Frontal cortex (tissue), 4 donors: Measurements from ENCODE around the gene SMIM38. TPM values are rescaled to one million over a fixed set of nuclear protein-coding genes. Genes with fewer than 3 reads are reported as not detected.
"Not testable (repeated sequence)": the region's sequence is repeated elsewhere in the genome, so short reads cannot be mapped to it uniquely, and the experiment has no call there.

Experiments used
- DNase-seq, 2 donors: peaks; one replicate each; pipeline ENCODE4 v3.0.0; 2012; ENCODE audit warnings: low spot score in 2 of 2
- FAIRE-seq: peaks from 2 replicates; lab custom pipeline; 2012; peaks lifted over from hg19 to GRCh38; lab: Jason Lieb, UNC
- total RNA-seq: library from RNA; depleted of rRNA; stranded (reverse); fragments of >200 nt; gene quantifications from one replicate; pipeline ENCODE4 v1.2.3, GENCODE V29; 2014
- donor health status: control.
- donor health status: control.
- donor health status: control.

The SMIM38 gene
- total RNA-seq, 1 donor from 2014 or later: 0.41 TPM

GRCh38 chr11:69136471-69136870 is 19.3 kb upstream of the SMIM38 start:
- no peak for DNase-seq
- no peak for FAIRE-seq

GRCh38 chr11:69137151-69137844 is 18.4 kb upstream of the SMIM38 start:
- DNase-seq (no peak), FAIRE-seq (no peak)

- FAIRE-seq (no peak), DNase-seq (no peak)
Observed at GRCh38 chr11:69138265-69138664, 17.5 kb upstream of the SMIM38 start.

GRCh38 chr11:69140161-69140560 is 15.6 kb upstream of the SMIM38 start:
- not testable (repeated sequence) for FAIRE-seq, DNase-seq

- no peak for FAIRE-seq
- no peak for DNase-seq
Observed at GRCh38 chr11:69140635-69141034, 15.1 kb upstream of the SMIM38 start.

- no peak for DNase-seq
- no peak for FAIRE-seq
Observed at GRCh38 chr11:69141742-69142141, 14.0 kb upstream of the SMIM38 start.

- DNase-seq (no peak), FAIRE-seq (no peak)
Observed at GRCh38 chr11:69142895-69143294, 12.8 kb upstream of the SMIM38 start.

- DNase-seq (no peak), FAIRE-seq (no peak)
Observed at GRCh38 chr11:69144316-69145049, 11.3 kb upstream of the SMIM38 start.

GRCh38 chr11:69145050-69145380 is 10.7 kb upstream of the SMIM38 start:
- FAIRE-seq (no peak), DNase-seq (no peak)

- DNase-seq (no peak), FAIRE-seq (no peak)
Observed at GRCh38 chr11:69148377-69148762, 7.4 kb upstream of the SMIM38 start.

GRCh38 chr11:69148806-69149205 is 6.9 kb upstream of the SMIM38 start:
- FAIRE-seq (no peak), DNase-seq (no peak)

GRCh38 chr11:69149338-69150045 is 6.2 kb upstream of the SMIM38 start:
- not testable (repeated sequence) for FAIRE-seq

GRCh38 chr11:69150175-69150574 is 5.6 kb upstream of the SMIM38 start:
- no peak for FAIRE-seq

More at GRCh38 chr11:69149338-69150045, 6.2 kb upstream of the SMIM38 start:
- not testable (repeated sequence) for DNase-seq

GRCh38 chr11:69151836-69152235 is 3.9 kb upstream of the SMIM38 start:
- no peak for DNase-seq
- FAIRE-seq: no peak

More at GRCh38 chr11:69150175-69150574, 5.6 kb upstream of the SMIM38 start:
- DNase-seq: no peak

- DNase-seq (no peak), FAIRE-seq (no peak)
Observed at GRCh38 chr11:69152733-69153421, 2.9 kb upstream of the SMIM38 start.

- DNase-seq: no peak
- no peak for FAIRE-seq
Observed at GRCh38 chr11:69153661-69154060, 2.1 kb upstream of the SMIM38 start.

GRCh38 chr11:69154211-69154913 is 1.4 kb upstream of the SMIM38 start:
- DNase-seq (no peak), FAIRE-seq (no peak)

GRCh38 chr11:69154938-69155301 is 815 bp upstream of the SMIM38 start:
- no peak for FAIRE-seq
- DNase-seq: no peak

GRCh38 chr11:69156235-69156639 is 502 bp downstream of the SMIM38 start:
- FAIRE-seq (no peak), DNase-seq (no peak)

GRCh38 chr11:69156673-69157155 is 979 bp downstream of the SMIM38 start:
- DNase-seq (no peak), FAIRE-seq (no peak)
